HepG2 (cell line): ENCODE data around the gene NOSIP. TPM values are rescaled to one million over a fixed set of nuclear protein-coding genes. Genes with fewer than 3 reads are reported as not detected.
A peak's percentile ranks its signal among the peaks of the same experiment; 100 is the strongest.

Experiments
- ATAC-seq: fragments of 200-7000 bp; cut with Tn5 transposase; 3 replicates; pipeline ENCODE4 v1.9.1; 2020; ENCODE audit warnings: mild to moderate bottlenecking, moderate library complexity
- BruUV-seq: library from RNA; stranded (reverse); fragments of 400-500 nt; replicated peaks from 2 replicates; lab custom pipeline; 2021; lab: Mats Ljungman, UMichigan
- CTCF ChIA-PET: fragments of 300-600 bp; formaldehyde crosslinking; extraction: SDS; loops from one replicate; lab custom pipeline; 2021; ENCODE audit warnings: low total read pairs, inconsistent platforms, low intra/inter-chr PET ratio; lab: Yijun Ruan, JAX
- POLR2A ChIA-PET: fragments of 350-600 bp; sonication (Branson Sonifier 250); formaldehyde crosslinking; loops from one replicate; lab custom pipeline; 2020; ENCODE audit warnings: antibody characterized with exemption, inconsistent platforms; lab: Yijun Ruan, JAX
- DNase-seq: peaks from one replicate; pipeline ENCODE4 v3.0.0-alpha.2; 2015; ENCODE audit warnings: low spot score
- FAIRE-seq: peaks from 3 replicates; lab custom pipeline; 2011; peaks lifted over from hg19 to GRCh38; lab: Jason Lieb, UNC
- H2AFZ ChIP-seq: one replicate; pipeline ENCODE4 v1.6.1; 2011; ENCODE audit warnings: low read length, inconsistent platforms
- H3K27ac ChIP-seq: fragments of 300-600 bp; 3 replicates; pipeline ENCODE4 v1.8.0; 2011; ENCODE audit warnings: mixed run types, mild to moderate bottlenecking, mixed read lengths, low read length, inconsistent platforms; ENCODE audit not compliant: insufficient read depth; ENCODE audit errors: extremely low read length
- H3K27me3 ChIP-seq, 2 experiments: fragments of 200-600 bp in 1 of 2; 2 replicates in 1 of 2; 3 replicates in 1 of 2; pipeline versions ENCODE4 v1.6.0 to v1.8.0; 2011; ENCODE audit warnings: low read length in 2 of 2, mild to moderate bottlenecking in 2 of 2, moderate library complexity in 2 of 2, inconsistent platforms in 1 of 2; ENCODE audit not compliant: insufficient read depth in 2 of 2, control insufficient read depth in 1 of 2
- H3K36me3 ChIP-seq, 2 experiments: fragments of 200-600 bp in 1 of 2; replicated peaks in 1 of 2; 2 replicates in 1 of 2; 3 replicates in 1 of 2; pipeline versions ENCODE4 v1.5.1 to v1.8.0; 2011; ENCODE audit warnings: low read length in 2 of 2, inconsistent platforms in 1 of 2; ENCODE audit not compliant: insufficient read depth in 2 of 2, control insufficient read depth in 1 of 2
- H3K4me1 ChIP-seq: 2 replicates; pipeline ENCODE4 v1.5.1; 2012; ENCODE audit warnings: low read length, inconsistent platforms; ENCODE audit not compliant: insufficient read depth
- H3K4me2 ChIP-seq: 2 replicates; pipeline ENCODE4 v1.6.0; 2011; ENCODE audit warnings: low read depth, low read length, inconsistent platforms
- H3K4me3 ChIP-seq, 3 experiments: fragments of 200-600 bp in 1 of 3; sonication (generic), shearing (Covaris generic) in 1 of 3; replicated peaks in 1 of 3; 2 replicates each; pipeline ENCODE4 v1.5.1; 2011 to 2016; ENCODE audit warnings: low read length in 3 of 3, inconsistent platforms in 2 of 3, low read depth in 2 of 3, mild to moderate bottlenecking in 2 of 3, control low read depth in 1 of 3, mixed read lengths in 1 of 3; ENCODE audit not compliant: insufficient read depth in 1 of 3
- H3K79me2 ChIP-seq: one replicate; pipeline ENCODE4 v1.6.1; 2011; ENCODE audit warnings: low read length, inconsistent platforms; ENCODE audit not compliant: insufficient read depth
- H3K9ac ChIP-seq: 2 replicates; pipeline ENCODE4 v1.6.0; 2011; ENCODE audit warnings: mild to moderate bottlenecking, low read depth, low read length, inconsistent platforms; ENCODE audit not compliant: insufficient read depth
- H3K9me3 ChIP-seq: 2 replicates; pipeline ENCODE4 v1.5.1; 2012; ENCODE audit warnings: mild to moderate bottlenecking, low read length
- H4K20me1 ChIP-seq: 2 replicates; pipeline ENCODE4 v1.6.0; 2011; ENCODE audit warnings: inconsistent platforms, mild to moderate bottlenecking, low read length, moderate library complexity; ENCODE audit not compliant: insufficient read depth
- CENPT ChIP-seq: sonication (generic); formaldehyde crosslinking; IDR thresholded peaks from 2 replicates; pipeline ENCODE4 v1.8.0; 2022; ENCODE audit warnings: low read depth, mild to moderate bottlenecking, moderate library complexity, missing genetic modification reagents
- ETS1 ChIP-seq: sonication (generic); formaldehyde crosslinking; IDR thresholded peaks from 2 replicates; pipeline ENCODE4 v1.4.0; 2020; ENCODE audit warnings: missing genetic modification reagents
- FOXJ3 ChIP-seq: sonication (generic); formaldehyde crosslinking; IDR thresholded peaks from 2 replicates; pipeline ENCODE4 v1.4.0; 2020; ENCODE audit warnings: missing genetic modification reagents, mild to moderate bottlenecking, borderline replicate concordance
- FUBP1 ChIP-seq: sonication (generic); formaldehyde crosslinking; IDR thresholded peaks from 2 replicates; pipeline ENCODE4 v1.5.1; 2020; ENCODE audit warnings: missing genetic modification reagents, mild to moderate bottlenecking, borderline replicate concordance
- GATAD2A ChIP-seq: IDR thresholded peaks from 2 replicates; pipeline ENCODE4 v1.6.1; 2016
- HDAC2 ChIP-seq: sonication (generic); formaldehyde crosslinking; IDR thresholded peaks from 2 replicates; pipeline ENCODE4 v1.4.0; 2020; ENCODE audit warnings: missing genetic modification reagents
- HNF1B ChIP-seq: sonication (generic); formaldehyde crosslinking; IDR thresholded peaks from 2 replicates; pipeline ENCODE4 v1.5.1; 2020; ENCODE audit warnings: mild to moderate bottlenecking, moderate library complexity, missing genetic modification reagents
- REPIN1 ChIP-seq: sonication (generic); formaldehyde crosslinking; IDR thresholded peaks from 2 replicates; pipeline ENCODE4 v1.8.0; 2022; ENCODE audit warnings: missing genetic modification reagents, low read depth, mild to moderate bottlenecking, borderline replicate concordance
- SCMH1 ChIP-seq: sonication (generic); formaldehyde crosslinking; IDR thresholded peaks from 2 replicates; pipeline ENCODE4 v1.9.0; 2021; ENCODE audit warnings: missing genetic modification reagents, mild to moderate bottlenecking, borderline replicate concordance
- YEATS2 ChIP-seq: sonication (generic); formaldehyde crosslinking; IDR thresholded peaks from 2 replicates; pipeline ENCODE4 v1.4.0; 2020; ENCODE audit warnings: missing genetic modification reagents, borderline replicate concordance
- ZFP82 ChIP-seq: sonication (generic); formaldehyde crosslinking; IDR thresholded peaks from 2 replicates; pipeline ENCODE4 v1.5.1; 2020; ENCODE audit warnings: mild to moderate bottlenecking, missing genetic modification reagents, borderline replicate concordance
- WGBS: methylation state at CpG from one replicate; pipeline ENCODE4 v1.1.6; 2017; ENCODE audit warnings: low lambda C conversion rate; 5-methylcytosine and 5-hydroxymethylcytosine counted together
- in situ Hi-C: cut with HindIII; loops from 2 replicates; pipeline ENCODE4 v1.10.0; 2017; ENCODE audit warnings: low pct_unique_long_range_greater_than_20kb; ENCODE audit not compliant: extremely low pct_ligation_motif_present
- intact Hi-C: fragments of 100-400 bp; cut with micrococcal nuclease; formaldehyde crosslinking; loops from one replicate; pipeline ENCODE4 v1.10.0; 2022; ENCODE audit not compliant: unreplicated experiment
- polyA plus RNA-seq, 8 experiments: library from polyadenylated mRNA; depleted of rRNA in 3 of 8; stranded (reverse) in 7 of 8; unstranded in 1 of 8; fragments of >200 nt; fragmentation: Illumina TruSeq in 4 of 8; extraction: Trizol in 4 of 8; gene quantifications; 2 replicates each; pipeline versions ENCODE4 v1.2.1 to v1.2.3, GENCODE V29; 2011 to 2016; ENCODE audit warnings: low read depth in 4 of 8, missing spikeins in 1 of 8, mixed read lengths in 1 of 8; ENCODE audit not compliant: insufficient read depth in 1 of 8
- total RNA-seq, 5 experiments: library from RNA; depleted of rRNA; stranded (reverse); fragments of >200 nt; fragmentation: Illumina TruSeq; extraction: Trizol; gene quantifications; 2 replicates each; pipeline ENCODE4 v1.2.3, GENCODE V29; 2016; ENCODE audit warnings: low read depth in 1 of 5

NOSIP gene
- total and polyA plus RNA-seq, 2 of the 13 experiments (the other 11 are each of a cell fraction or from before 2014, with no cell fraction given) = 54.3 to 78.0 TPM

- TF ChIP-seq FUBP1 (CRISPR knock-in tag) = no peak
These were observed 9.2 kb downstream of the NOSIP start (continued) for GRCh38 chr19:49570997-49571676.

GRCh38 chr19:49570138-49570856 lies 10.1 kb downstream of the NOSIP start:
- POLR2A ChIA-PET = interaction anchor here (0.6 to 2.2 kb wide), 11 partner anchors 8 to 106 kb away, joined by 3 to 20 read pairs (median 4); partner anchors contain the start of genes FCGRT, NOSIP, PRMT1 and PRRG2
- peak overlapping the region; percentile 84 for H3K4me2 ChIP-seq
- WGBS = 16% methylated on average over 7 of the region's 14 CpGs
- DNase-seq = peak; percentile 88
- peak overlapping the region; percentile 23 to 65 (median 55) for H3K4me3 ChIP-seq
- CTCF ChIA-PET = interaction anchor here (0.8 to 3.8 kb wide), 8 partner anchors 9 to 110 kb away, joined by 3 to 47 read pairs (median 7); partner anchors contain the start of genes FLT3LG and NOSIP
- H3K79me2 ChIP-seq = peaks cover 21% of the 10 kb centered on the region
- H3K27ac ChIP-seq = peak overlapping the region; percentile 76
- in situ Hi-C loops (loop anchor here (5.0 kb wide), 1 partner anchor 73 kb away; the partner anchor contains the start of gene RPS11), intact Hi-C loops (loop anchor here (1.0 kb wide), 2 partner anchors 23 to 67 kb away; no protein-coding TSS in a partner anchor)
- ATAC-seq = peak; percentile 78
- no peaks in the 10 kb centered on the region for H3K9me3 ChIP-seq
- BruUV-seq = no TSS peak
- no peaks in the 10 kb centered on the region for H3K27me3 ChIP-seq
- peaks cover 16% of the 10 kb centered on the region for H3K4me1 ChIP-seq
- peak; percentile 77 for FAIRE-seq
- 0 out of 2 replicates have a peak, but pooled peaks cover 4% of the 10 kb centered on the region for H4K20me1 ChIP-seq
- H2AFZ ChIP-seq = no peak overlapping the region
- H3K36me3 ChIP-seq = peaks cover 3 to 15% of the 10 kb centered on the region in 2 experiments; a peak in 3 of 5 replicates
- H3K9ac ChIP-seq = peak overlapping the region; percentile 63
- no peak; the same call in 1 of the 2 replicates for TF ChIP-seq YEATS2 (CRISPR knock-in tag)
- TF ChIP-seq GATAD2A (CRISPR knock-in tag) = peak; percentile 71
- TF ChIP-seq FOXJ3 = peak; percentile 44; the same call in 1 of the 2 replicates
- 0 out of 2 replicates have a peak, but pooled peaks have one; percentile 29 for TF ChIP-seq HDAC2 (CRISPR knock-in tag)
- no peak for TF ChIP-seq ZFP82
- TF ChIP-seq CENPT (CRISPR knock-in tag) = no peak
- peak; percentile 54; the same call in 1 of the 2 replicates for TF ChIP-seq HNF1B
- peak; percentile 26; the same call in 1 of the 2 replicates for TF ChIP-seq REPIN1
- no peak for TF ChIP-seq SCMH1 (CRISPR knock-in tag)
- no peak for TF ChIP-seq ETS1 (CRISPR knock-in tag)
